LHCN-M2 (cell line): ENCODE data around the gene SRPK2. TPM values are rescaled to one million over a fixed set of nuclear protein-coding genes. Genes with fewer than 3 reads are reported as not detected.
"Not testable (repeated sequence)": the region's sequence is repeated elsewhere in the genome, so short reads cannot be mapped to it uniquely, and the experiment has no call there.

Experiments used
- DNase-seq: peaks from one replicate; pipeline ENCODE4 v3.0.0-alpha.2; 2012; ENCODE audit warnings: low read depth
- total RNA-seq: library from RNA; depleted of rRNA; stranded (reverse); fragments of >200 nt; gene quantifications from 2 replicates; pipeline ENCODE4 v1.2.3, GENCODE V29; 2014

The SRPK2 gene
- total RNA-seq, 1 experiment from 2014 or later: 47.2 TPM

DNA sequence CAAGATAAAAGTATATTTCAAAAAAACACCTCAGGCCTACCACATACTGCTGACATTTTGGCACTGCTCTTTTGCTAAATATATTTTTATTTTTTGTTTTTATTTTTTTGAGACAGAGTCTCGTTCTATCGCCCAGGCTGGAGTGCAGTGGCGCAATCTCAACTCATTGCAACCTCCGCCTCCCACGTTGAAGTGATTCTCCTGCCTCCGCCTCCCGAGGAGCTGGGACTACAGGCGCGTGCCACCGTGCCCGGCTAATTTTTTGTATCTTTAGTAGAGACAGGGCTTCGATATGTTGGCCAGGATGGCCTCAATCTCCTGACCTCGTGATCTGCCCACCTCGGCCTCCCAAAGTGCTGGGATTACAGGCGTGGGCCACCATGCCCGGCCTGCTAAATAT lies 193.8 kb downstream of the SRPK2 start:
- DNase-seq: not testable (repeated sequence)

DNA sequence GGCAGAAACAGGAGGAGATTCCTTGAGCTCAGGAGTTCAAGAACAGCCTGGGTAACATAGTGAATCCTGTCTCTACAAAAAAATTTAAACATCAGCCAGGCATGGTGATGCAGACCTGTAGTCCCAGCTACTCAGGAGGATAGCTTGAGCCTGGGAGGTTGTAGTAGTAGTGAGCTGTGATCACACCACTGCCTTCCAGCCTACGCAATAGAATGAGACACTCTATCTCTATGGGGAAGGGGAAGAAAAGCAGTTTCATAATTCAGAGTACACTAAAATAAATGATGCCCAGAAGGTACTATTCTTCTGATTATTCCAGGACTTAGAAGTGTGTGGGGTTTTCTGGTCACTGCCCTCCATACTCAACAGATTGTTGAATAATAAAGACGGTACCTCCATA lies 197.4 kb downstream of the SRPK2 start:
- no peak for DNase-seq

DNA sequence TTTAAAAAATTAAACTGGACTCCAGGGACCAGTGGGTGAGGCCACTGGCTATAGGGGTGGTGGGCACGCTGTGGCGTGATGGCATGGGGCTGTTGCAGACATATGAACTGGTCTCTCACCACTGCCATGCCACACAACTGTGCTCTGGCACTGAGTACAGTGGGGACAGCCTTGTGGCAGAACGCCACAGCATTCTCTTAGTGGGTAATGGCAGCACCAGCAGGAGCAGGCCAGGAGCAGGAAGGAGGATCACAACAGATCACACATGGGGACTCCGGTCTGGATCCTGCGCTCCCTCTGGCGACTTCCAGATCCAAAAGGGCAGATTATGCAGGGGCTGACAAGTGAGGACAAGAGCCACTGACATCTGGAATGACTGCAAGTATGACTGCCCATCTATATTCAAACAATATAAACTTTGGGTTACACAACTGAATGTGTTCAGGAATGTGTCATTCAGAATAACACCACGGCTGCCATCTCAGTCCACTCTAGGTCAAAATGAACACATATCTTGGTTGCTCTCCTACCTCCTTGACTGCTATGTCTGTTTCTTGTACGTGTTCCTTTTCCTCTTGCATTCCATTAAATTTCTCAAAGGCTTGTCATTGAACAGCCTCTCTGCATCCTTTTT lies 198.7 kb downstream of the SRPK2 start:
- DNase-seq: no peak

DNA sequence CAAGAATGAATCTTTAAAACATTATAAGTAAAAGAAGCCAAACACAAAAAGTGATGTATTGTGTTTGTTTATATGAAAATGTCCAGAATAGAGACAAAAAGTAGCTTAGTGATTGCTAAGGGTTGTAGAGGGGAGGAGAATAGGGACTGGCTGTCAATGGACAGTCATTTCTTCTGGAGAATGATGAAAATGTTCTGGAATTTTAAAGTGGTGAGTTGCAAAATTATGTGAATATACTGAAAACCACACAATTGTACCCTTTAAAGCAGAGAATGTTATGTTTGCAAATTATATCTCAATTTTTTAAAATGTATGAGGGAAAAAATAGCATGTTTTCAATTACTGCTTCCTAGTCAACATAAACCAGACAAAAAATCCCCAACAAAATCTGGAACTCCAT lies 200.5 kb downstream of the SRPK2 start:
- peak; percentile 39 for DNase-seq

DNA sequence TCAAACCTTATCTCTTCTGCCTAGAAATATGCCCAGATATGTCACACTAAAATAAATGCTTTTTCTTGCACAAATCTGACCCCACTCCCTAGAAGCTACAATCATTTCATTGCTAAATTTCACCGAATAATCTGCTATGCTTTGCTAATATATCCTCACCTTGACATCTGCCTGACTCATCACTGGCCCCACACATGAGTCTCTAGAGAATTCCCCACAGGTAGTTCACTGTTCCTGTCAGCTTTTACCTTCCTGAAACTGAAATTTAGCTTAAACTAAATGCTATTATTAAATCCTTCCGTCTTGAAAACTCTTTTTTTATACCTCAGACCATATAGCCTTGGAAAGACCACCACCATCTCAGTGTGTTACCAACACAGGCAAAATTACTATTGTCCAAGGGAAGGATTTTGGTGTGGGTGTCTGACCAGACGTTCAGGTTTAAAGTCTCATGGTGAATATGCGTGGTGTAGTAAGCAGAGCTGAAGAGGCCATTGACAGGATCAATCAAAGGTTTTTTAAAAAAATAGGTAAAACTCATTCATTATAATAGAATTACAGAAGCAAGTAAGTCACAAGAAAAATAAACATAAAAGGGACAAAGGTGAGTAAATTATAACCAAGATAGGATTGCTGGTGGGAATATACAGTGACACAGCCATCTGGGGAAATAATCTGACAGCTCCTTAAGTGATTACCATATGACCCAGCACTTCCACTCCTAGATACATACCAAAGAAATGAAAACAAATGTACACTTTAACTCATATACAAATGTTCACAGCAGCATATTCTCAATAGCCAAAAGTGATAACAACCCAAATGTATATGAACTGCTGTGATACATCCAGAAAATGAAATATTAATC lies 201.2 kb downstream of the SRPK2 start:
- DNase-seq: no peak

DNA sequence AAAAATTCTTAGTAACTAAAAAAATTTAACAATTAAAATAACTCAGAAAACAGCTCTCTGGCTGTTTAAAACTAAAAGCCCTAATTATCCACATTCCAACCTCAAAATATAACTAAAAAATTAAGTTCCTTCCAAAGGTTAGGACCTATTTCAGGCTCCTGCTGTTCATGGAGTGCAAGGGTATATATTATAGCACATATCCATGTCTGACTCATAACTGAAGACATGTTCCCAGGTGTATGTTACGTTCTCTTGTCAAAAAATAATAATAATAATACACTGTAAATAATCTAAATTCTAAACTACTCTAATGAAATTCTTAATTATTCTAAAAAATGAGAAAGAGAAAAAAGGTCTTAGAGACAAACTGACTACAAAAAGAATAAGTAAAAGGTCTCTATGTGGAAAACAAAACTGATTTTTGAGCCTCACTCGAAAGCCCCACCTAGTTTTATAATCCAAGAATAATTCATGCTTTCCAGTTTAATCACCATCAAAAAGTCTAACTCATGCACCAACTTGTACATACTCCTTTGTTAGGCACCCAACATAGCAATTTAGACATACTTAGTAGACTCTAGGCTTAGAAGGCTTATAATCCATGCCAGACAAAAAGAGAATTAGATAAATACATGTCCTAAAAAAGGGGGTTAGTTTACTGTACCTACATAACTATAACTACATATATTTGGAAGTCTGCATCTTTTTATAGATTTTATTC lies 203.3 kb downstream of the SRPK2 start:
- DNase-seq: no peak

DNA sequence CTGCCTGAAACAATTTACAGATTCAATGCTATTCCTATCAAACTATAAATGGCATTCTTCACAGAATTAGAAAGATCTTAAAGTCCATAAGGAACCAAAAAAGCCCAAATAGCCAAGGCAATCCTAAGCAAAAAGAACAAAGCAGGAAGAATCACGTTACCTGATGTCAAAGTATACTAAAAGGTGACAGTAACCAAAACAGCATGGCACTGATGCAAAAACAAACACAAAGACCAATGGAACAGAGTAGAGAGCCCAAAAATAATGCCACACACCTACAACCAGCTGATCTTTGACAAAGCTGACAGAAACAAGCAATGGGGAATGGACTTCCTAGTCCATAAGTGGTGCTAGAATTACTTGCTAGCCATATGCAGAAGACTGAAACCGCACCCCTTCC lies 208.7 kb downstream of the SRPK2 start:
- no peak for DNase-seq

DNA sequence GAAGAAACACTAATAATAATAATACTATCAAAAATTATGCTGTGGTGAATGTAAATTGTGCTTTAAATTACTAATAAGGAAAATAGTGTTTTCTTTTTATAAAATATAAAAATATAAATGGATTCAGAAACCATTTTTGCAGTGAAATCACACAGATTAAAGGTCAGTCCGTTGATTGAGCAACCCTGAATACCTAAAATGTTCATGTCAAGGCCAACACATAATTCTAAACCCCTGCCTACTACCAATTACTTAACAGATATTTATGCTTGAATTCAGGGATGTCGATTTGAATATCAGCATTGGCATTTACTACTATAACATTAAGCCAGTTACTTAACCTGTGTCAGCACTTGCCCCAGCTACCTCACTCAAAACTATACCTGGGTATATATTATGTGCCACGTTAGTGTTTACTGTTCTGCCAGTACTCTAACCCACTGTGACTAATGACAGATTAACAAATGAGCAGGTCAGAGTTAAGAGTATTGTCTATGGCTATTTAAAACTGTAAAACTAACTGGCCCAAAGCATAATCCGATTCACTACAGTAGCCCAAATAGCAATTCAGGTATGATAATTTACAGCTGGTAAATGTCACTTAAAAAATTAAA lies 209.7 kb downstream of the SRPK2 start:
- DNase-seq: no peak

DNA sequence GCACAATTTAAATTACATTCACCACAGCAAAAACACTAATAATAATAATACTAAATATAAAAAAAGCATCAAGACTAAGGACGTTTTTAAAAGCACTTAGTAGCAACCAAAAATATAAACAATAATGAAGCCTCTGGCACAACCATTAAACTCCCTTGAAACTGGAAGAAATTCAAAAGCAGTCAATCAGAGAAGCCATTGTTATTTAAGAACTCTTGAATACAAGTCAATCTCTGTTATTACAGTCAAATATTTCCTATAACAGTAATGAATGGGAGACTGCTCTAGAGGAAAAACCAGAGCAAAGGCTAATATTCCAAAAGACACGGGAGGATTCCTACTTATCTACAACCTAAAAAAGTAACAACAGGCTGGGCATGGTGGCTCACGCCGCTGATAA lies 210.5 kb downstream of the SRPK2 start:
- no peak for DNase-seq

DNA sequence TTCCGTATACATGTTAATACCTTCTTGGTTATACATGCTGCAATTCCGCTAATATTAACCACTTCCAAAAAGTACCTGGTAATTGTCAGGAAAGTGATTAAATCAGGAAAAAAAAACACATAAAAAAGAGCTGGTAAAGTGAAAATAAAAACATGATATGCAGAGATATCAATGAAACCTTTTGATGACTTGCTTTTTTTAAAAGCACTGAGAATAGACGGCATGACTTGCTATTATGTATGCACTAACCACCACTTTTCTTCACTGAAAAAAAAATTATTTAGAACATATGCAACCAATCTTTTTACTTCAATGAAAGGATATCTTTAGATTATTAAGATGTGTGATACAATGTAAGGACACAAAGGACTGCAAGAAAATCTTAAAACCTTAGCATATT lies 211.7 kb downstream of the SRPK2 start:
- no peak for DNase-seq

DNA sequence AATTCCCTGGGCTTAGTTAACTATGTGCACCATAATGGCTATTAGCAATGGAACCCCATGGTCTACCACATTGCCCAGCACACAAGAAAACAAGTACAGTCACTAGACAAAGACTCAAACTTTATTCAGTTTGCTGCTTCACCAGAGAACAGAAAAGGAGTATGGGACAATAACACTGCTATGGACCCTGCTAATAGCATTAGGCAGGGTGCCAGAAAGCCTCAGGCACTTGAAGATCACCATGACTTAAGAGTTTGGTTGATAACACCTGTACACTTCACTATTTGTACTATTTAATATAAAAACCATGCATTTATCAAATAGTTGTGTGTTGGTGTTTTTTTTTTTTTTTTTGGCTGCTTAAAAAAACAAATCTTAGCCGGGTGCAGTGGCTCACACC lies 215.1 kb downstream of the SRPK2 start:
- DNase-seq: no peak

DNA sequence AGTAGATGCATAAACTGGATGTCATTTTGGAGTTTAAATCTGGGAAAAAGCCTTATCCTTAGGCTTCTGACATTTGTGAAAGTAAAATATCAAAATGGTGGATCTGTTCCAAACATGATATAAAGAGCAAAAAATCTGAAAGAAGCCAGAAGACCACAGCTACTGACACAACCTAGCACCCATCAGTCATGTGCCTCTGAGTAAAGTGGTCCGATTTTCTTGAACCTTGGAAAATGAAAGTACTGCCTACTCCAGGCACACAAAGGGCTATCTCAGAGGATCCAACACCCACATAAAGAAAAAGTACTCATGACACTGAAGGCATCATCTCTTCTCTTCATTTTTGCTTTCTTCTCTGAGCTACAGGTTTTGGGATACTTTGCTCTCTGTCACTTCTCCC lies 224.0 kb downstream of the SRPK2 start:
- DNase-seq: no peak

DNA sequence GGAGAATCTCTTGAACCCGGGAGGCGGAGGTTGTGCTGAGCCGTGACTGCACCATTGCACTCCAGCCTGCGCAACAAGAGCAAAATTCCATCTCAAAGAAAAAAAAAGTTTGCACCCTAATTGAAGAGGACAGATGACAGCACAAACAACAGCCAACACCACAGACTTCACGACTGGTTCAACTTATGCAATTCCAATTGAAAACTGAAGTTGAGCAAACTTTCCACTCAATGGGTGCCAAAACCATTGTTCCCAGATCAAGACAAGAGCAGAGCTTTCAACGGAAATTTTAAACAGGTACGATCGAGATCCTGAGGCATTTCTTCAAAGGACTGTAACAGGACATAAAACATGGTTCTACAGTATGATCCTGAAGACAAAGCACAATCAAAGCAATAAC lies 225.0 kb downstream of the SRPK2 start:
- no peak for DNase-seq

DNA sequence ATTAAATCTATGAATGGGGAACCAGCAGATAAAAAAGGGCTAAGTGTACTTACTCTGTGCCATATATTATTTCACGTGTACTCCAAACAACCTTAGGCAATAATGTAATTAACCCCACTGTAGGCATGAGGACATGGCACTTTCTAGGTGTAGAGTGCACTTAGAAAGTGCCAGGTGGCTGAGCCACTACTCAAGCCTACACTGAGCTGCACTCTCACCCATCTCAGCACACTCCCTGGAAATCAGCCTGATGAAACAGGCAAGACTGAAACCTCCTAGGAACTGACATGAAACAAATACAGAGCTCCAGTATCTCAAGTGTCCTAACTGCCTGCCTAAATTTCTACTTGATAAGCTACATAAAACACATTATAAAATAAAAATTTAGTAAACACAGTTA lies 227.4 kb downstream of the SRPK2 start:
- DNase-seq: no peak

DNA sequence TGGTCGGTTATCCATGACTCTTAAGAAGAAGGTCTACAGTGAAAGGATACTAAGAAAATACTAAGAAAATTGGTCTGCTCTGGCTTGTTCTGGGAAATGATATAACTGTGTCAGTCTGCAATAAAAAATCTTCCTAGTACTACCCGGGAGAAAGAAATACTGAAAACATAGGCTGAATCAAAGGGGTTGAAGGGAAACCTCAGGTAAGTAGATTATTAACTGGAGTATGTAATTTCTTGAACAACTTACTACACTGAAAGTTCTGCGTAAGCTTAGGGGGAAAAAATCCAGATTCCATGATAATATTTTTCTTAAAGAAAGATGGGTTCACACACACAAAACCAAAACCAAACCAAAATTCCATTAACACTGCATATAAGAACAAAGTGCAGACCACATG lies 231.4 kb downstream of the SRPK2 start:
- DNase-seq: no peak

DNA sequence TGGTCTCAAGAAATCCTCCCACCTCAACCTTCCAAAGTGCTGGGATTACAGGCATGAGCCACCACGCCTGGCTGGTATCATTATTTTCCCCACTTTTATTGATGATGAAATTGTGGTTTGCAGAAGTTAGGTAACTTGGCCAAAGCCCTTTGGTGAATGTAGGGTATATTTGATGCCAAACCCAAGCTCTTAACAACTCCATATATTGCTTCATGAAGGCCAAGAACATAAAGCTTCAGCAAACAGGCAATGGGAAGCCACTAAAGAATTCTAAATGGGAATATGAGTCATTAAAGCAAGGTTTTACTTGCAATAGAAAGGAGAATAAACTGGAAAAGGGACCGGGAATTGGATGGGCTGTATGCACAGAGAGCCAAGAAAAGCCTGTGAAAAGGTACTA lies 232.0 kb downstream of the SRPK2 start:
- no peak for DNase-seq

DNA sequence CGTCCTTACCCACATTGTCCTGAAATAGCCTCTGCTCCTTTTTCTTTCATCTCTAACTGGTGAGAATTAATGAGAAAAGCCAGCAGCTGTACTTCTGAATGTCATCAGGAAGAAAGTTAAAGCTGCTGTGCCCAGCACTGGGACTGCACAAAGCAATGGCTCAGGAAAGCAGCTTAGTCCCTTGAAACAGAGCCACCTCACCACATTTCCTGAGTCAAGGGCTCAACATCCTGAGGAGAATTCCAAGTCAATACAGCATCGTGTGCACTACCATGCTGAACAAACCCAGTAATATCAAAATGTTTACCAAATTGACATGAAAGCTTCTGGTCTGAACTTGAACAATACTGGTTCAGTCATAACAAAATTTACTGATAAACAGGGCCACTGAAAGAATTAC lies 234.6 kb downstream of the SRPK2 start:
- DNase-seq: no peak

DNA sequence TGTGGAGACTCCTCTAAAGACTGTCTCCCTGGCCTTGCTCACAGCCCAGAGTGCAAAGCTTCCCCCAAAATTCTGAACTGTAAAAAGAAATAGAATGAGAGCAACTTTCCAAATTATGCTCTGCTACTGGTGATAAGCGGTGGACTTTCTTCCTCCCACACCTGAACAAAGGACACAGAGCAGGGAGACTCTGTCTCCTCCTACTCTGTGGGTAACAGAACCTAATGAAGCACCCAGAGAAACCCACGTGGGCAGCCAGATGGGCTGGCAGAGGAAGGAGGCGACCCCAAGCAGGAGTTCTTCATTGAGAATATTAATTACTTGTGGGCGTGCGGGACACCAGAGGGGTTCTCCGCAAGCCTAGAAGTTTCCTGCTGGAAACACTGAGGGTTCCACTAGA lies 235.2 kb downstream of the SRPK2 start:
- DNase-seq: no peak

DNA sequence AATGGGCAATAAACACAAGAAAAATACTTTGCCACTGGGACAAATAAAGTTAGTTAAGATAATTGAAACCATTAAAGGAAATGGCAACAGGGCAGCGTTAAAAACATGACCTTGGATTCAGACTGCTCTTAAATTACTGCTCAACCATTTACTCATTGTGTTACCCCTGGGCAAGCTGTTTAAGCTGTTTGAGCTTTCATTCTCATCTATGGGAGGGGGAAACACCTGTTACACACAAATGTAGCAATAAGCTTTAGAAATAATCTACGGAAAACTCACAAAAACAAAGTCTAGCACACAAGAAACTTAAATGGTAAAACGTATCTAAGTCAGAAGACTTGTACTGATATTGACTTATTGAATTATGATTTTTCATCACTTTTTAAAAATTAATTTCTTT lies 237.6 kb downstream of the SRPK2 start:
- DNase-seq: no peak

DNA sequence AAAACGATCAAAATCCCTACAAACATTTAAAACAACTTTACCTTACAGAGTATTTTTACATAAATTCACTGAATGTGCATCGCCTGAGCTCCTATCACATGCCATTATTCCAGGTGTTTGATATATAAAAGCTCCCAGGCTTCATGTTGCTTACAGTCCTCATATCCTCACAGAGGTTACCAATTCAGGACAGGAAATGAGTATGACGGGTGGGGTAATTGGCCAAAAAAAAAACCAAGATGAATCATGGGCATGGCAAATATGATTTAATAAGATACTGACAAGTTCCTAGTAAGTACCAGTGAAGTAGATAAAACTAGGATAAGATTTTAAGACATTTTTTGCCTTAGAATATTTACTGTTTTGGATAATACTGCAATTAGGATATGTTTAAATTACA lies 238.9 kb downstream of the SRPK2 start:
- DNase-seq: peak; percentile 62

DNA sequence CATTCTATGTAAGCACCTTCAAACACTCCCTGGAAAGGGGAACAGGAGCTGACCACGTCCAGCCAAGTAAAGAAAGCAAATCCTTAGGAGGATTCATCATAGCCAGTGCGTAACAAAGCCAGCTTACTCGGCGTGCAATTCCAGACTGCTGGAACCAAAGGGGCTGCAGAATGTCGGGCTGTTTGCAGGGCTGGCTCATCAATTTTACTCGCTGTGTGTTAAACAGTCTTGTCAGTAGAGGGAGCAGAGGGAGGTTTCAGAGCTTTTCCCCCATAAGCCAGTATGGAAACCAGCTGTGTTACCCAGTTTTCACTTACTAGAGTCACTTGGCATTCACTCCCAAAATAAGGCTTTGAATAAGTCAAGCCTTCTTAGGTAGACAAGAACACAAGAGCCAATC lies 247.7 kb downstream of the SRPK2 start:
- peak; percentile 53 for DNase-seq

DNA sequence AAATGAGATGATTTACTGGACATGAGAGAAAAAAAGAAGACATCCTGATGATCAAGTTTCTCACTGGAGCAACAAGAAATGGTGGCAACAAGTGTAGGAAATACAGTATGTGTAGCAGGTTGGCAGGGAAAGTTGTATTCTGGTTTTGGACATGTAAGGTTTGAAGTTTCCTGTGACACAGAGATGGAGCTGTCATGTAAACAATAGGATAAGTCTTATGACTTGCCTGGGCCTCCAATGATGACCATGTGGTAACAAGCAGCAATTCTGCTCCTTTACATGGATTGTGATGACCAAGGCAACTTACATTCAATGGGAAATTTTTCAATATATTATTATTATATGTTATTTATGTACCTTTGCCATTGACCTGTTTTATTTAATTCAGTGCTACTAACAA lies 249.3 kb downstream of the SRPK2 start:
- DNase-seq: no peak
